Globus pallidus (tissue), 1 donor: ENCODE measurements around the gene NDUFA6.
"Not testable (repeated sequence)": the region's sequence is repeated elsewhere in the genome, so short reads cannot be mapped to it uniquely, and the experiment has no call there.

Experiments used
- DNase-seq: peaks from one replicate; pipeline ENCODE4 v3.0.0-alpha.2; 2015; ENCODE audit warnings: low spot score

The NDUFA6 gene

DNA sequence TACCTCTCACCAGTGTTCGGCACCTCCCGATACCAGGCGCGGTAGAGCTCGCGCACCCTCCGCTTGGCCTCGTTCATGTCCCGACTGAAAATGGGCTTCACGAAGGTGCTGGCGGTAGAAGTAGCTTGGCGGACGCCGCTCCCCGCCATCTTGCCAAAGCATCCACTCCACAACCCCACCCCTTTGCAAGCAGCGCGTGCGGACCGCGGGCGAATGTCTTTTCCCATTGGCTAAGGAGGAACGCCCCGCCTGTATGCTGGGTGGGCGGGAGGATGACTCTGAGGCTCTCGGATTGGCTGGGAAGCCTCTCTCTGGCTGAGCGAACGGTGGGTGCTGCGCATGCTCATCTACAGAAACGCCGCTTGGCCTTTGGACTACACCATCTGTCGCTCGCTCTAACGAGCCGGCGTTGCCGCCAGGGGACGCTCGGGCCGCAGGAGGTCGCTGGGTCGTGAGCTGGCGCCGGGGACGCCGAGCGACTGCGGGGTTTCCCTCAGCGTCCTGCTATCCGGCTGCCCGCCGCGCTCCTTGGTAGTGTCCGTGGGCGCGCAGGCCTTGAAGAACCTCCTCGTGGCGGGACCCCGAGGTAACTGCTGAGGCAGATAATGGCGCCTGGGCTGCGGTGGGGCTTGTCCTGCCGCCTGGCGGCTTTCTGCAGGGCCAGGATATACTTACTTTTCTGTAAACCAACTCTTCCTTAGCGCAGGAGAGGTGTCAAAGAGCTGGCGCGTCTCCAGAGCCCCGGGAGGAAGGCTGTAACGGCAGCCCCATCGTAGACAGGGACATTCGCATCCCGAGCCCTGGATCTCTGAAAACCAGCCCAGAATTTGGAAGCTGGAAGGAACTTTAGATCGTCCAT, at the start of gene NDUFA6:
Gene NDUFA6, minus strand, starts transcription at position 177 of the 859 bp plus-strand sequence. Its CDS starts 28 bp downstream, at position 149.
- peak; percentile 100 for DNase-seq

DNA sequence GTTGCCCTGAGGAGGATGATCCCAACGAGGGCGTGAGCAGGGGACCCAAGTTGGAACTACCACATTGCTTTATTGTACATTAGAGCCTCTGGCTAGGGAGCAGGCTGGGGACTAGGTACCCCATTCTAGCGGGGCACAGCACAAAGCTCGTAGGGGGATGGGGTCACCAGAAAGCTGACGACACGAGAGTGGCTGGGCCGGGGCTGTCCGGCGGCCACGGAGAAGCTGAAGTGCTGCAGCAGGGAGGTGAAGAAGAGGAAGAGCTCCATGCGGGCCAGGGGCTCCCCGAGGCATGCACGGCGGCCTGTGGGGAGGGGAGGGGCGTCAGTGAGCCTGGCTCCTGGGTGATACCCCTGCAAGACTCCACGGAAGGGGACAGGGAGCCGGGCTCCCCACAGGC, 49.6 kb upstream of the NDUFA6 start:
- not testable (repeated sequence) for DNase-seq

DNA sequence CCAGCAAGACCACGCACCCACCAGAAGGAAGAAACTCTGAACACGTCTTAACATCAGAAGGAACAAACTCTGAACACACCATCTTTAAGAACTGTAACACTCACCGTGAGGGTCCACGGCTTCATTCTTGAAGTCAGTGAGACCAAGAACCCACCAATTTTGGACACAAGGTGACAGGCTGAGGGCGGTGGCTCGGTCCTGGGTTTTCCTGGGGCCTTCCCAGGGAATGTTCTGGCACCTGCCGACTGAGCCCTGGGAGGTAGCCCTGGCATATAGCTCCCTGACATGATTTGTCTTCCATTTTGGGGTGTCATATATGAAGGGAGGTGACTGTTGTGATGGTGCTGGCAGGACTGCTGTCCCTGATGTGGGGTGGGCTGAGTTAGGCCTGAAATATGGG, 48.9 kb upstream of the NDUFA6 start:
- DNase-seq, result not testable (repeated sequence)

DNA sequence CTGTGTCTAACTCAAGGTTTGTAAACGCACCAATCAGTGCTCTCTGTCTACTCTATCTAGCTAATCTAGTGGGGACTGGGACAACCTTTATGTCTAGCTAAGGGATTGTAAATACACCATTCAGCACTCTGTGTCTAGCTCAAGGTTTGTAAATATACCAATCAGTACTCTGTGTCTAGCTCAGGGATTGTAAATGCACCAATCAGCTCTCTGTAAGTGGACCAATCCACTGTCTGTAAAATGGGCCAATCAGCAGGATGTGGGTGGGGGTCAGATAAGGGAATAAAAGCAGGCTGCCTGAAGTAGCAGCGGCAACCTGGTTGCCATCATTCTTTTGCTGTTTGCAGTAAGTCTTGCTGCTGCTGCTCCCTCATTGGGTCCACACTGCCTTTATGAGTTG, 48.4 kb upstream of the NDUFA6 start:
- no peak for DNase-seq

DNA sequence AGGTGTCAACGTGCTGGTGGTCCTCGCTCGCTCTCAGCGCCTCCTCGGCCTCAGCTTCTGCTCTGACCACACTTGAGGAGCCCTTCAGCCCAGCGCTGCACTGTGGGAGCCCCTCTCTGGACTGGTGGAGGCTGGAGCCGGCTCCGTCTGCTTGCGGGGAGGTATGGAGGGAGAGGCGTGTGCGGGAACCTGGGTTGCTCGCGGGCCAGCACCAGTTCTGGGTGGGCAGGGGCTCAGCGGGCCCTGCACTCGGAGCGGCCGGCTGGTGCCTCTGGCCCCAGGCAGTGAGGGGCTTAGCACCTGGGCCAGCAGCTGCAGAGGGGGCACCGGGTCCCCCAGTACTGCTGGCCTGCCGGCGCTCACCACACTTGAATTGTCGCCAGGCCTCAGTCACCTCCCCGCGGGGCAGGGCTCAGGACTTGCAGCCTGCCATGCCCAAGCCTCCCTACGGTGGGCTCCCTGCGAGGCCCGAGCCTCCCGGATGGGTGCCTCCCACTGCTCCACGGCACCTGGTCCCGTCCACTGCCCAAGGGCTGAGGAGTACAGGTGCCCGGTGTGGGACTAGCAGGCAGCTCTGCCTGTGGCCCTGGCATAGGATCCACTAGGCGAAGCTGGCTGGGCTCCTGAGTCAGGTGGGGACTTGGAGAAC, 47.7 kb upstream of the NDUFA6 start:
- no peak for DNase-seq

DNA sequence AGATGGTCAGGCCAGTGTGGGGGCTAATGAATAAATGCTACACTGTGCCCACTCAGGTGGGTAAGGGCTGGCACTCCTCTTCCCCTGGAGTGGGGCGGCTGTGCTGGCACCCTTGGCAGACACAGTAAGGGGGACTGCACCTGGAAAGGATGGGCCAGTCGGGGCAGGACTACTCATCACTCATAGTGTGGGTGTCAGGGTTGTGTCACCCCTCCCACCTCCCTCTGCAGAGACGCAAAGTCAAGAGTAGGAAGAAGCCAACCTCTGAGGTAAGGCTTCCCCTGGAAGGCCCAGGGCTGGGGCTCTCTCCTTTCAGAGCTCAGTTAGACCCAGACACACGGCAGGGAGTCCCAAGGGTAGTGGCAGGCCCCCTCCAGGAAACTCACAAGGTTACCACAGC, 45.1 kb upstream of the NDUFA6 start:
- not testable (repeated sequence) for DNase-seq

DNA sequence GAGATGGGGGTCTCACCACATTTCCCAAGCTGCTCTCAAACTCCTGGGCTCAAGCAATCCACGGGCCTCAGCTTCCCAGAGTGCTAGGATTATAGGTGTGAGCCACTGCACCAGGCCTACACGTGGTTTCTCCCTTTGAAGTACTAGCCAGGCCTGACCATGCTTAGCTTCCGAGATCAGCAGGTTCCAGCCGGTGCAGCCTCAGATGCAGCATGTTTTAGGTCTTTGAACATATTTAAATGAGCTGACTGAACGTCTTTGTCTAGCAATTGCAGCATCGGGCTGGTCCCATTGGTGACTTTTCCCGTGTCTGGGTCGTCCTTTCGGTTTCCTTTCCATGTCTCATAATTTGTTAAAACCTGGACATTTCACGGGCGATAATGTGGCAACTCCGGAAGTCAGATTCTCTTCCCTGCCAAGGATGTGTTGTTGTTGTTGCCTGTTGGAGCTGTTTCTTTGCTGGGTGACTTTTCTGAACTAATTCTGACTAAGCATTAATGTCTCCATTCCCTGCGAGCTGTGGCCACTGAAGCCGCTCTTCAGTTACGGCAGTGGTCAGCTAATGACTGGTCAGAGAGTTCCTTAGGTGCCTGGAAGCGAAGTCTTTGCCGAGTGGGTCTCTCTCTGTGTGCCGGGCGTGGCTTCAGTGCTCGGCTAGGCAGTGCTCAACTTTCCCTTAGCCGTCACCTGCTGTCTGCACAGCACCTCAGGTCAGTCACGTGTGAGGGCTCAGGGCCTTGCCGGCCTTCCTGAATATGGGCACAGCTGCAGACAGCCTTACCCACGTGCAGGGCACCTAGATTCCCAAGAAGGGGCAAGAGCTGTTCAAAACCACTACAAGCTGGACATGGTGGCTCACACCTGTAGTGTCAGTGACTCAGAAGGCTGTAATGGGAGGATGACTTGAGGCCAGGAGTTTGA, 43.8 kb upstream of the NDUFA6 start:
- no peak for DNase-seq

DNA sequence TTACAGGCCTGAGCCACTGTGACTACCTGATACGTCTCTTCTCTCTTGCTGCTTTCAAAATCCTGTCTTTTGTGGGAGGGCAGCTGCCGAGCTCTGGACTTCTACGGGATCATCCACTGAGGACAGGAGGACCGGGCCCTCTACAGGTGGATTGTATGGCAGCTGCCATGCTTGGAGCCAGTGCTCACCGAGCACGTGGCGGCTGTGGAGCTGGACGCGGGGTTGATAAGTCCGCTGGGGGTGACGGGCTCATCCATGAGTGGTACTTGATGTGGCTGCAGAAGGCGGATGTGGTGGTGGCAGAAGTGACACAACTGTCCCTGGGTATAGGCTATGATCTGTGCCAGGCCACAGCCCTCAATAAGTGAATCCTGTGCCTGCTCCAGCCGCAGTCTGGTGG, 41.9 kb upstream of the NDUFA6 start:
- DNase-seq, result no peak

DNA sequence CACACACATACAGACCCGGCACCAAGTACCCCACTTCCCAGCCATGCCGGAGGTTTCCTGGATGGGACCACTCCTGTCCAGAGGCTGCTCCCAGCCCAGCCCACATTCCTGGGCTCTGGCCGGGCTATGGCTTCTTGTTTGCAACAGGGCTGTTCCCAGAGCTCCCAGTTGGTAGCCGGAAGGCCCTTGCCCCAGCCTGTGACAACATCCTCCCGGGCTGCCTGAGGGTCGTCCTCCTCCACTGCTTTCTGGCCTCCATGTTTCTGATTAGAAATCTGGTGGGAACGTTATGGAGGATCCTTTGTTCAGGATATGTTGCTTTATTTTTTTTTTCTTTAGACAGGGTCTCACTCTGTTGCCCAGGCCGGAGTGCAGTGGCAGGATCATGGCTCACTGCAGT, 41.0 kb upstream of the NDUFA6 start:
- no peak for DNase-seq

DNA sequence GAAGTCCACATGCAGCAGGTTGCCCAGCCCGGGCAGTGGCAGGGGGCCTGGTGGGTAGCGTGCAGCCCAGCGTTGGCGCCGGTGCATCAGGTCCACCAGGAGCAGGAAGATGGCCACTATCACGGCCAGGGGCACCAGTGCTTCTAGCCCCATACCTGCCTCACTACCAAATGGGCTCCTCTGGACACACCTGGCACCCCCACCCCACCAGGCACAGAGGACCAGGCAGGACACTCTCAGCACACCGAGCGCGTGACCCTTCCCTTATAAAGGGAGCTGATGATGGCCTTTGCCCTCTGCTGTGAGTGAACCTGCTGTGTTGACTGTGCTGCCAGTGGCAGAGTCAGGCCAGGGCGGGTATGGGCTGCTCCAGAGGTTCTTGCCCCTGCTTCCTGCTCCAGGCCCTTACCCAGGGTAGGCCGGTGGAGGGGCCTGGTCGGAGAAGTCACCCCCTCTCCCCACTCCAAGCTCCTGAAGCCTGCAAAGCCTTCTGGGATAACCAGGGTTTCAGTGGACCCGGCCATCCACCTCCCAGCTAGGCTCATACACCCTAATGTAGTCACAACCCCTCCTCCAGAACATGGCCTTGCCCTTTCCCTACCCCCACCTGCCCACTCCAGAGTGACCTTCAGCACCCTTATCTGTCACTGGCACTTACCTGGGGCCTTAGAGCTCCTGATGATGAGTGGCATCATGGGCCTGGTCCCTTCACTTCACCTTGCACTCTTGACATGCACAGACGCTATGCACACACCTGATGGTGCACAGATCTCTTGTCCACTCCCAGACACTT, 40.3 kb upstream of the NDUFA6 start, which contains the start of gene CYP2D6:
Gene CYP2D6, minus strand, starts transcription at position 172 of the 793 bp plus-strand sequence. Its CDS starts 19 bp downstream, at position 153.
- DNase-seq, result not testable (repeated sequence)

DNA sequence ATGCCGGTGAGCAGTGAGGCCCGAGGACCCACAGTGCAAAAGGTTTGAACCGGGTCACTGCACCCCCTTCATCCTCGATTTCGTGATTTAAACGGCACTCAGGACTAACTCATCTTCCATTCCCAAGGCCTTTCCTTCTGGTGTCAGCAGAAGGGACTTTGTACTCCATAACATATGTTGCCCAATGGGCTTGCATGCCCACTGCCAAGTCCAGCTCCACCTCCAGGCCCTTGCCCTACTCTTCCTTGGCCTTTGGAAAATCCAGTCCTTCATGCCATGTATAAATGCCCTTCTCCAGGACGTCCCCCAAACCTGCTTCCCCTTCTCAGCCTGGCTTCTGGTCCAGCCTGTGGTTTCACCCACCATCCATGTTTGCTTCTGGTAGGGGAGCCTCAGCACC, 39.6 kb upstream of the NDUFA6 start:
- not testable (repeated sequence) for DNase-seq

DNA sequence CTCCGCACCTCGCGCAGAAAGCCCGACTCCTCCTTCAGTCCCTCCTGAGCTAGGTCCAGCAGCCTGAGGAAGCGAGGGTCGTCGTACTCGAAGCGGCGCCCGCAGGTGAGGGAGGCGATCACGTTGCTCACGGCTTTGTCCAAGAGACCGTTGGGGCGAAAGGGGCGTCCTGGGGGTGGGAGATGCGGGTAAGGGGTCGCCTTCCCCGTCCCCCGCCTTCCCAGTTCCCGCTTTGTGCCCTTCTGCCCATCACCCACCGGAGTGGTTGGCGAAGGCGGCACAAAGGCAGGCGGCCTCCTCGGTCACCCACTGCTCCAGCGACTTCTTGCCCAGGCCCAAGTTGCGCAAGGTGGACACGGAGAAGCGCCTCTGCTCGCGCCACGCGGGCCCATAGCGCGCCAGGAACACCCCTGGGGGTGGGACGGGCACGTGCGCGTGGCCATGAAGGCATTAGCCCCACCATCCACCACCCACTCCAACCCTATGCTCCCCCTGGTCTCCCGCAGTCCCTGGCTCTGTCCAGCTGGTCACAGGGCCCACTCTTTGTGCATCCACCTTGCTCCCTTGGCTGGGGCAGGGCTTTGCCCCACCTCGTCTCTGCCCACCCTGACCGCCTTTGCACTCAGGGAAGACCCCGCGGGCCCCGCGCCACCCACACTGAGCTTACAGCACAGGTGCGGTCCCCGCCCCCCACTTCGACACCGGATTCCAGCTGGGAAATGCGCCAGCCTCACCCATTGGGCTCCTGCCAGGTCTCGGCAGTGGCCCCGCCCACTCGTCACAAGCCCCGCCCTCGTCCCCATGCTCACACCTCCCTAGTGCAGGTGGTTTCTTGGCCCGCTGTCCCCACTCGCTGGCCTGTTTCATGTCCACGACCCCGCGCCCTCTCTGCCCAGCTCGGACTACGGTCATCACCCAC, 38.5 kb upstream of the NDUFA6 start:
- not testable (repeated sequence) for DNase-seq

DNA sequence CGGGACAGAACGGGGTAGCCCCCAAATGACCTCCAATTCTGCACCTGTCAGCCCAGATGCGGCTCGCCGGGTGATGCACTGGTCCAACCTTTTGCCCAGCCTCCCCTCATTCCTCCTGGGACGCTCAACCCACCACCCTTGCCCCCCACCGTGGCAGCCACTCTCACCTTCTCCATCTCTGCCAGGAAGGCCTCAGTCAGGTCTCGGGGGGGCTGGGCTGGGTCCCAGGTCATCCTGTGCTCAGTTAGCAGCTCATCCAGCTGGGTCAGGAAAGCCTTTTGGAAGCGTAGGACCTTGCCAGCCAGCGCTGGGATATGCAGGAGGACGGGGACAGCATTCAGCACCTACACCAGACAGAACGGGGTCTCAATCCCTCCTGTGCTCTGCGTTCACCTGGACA, 37.4 kb upstream of the NDUFA6 start:
- not testable (repeated sequence) for DNase-seq

DNA sequence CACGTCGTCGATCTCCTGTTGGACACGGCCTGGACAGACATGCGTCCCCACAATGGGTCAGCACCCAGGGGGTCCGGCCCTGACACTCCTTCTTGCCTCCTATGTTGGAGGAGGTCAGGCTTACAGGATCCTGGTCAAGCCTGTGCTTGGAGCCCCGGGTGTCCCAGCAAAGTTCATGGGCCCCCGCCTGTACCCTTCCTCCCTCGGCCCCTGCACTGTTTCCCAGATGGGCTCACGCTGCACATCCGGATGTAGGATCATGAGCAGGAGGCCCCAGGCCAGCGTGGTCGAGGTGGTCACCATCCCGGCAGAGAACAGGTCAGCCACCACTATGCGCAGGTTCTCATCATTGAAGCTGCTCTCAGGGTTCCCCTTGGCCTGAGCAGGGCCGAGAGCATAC, 37.0 kb upstream of the NDUFA6 start:
- no peak for DNase-seq

DNA sequence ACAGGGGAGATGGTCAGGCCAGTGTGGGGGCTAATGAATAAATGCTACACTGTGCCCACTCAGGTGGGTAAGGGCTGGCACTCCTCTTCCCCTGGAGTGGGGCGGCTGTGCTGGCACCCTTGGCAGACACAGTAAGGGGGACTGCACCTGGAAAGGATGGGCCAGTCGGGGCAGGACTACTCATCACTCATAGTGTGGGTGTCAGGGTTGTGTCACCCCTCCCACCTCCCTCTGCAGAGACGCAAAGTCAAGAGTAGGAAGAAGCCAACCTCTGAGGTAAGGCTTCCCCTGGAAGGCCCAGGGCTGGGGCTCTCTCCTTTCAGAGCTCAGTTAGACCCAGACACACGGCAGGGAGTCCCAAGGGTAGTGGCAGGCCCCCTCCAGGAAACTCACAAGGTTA, 33.0 kb upstream of the NDUFA6 start:
- not testable (repeated sequence) for DNase-seq

DNA sequence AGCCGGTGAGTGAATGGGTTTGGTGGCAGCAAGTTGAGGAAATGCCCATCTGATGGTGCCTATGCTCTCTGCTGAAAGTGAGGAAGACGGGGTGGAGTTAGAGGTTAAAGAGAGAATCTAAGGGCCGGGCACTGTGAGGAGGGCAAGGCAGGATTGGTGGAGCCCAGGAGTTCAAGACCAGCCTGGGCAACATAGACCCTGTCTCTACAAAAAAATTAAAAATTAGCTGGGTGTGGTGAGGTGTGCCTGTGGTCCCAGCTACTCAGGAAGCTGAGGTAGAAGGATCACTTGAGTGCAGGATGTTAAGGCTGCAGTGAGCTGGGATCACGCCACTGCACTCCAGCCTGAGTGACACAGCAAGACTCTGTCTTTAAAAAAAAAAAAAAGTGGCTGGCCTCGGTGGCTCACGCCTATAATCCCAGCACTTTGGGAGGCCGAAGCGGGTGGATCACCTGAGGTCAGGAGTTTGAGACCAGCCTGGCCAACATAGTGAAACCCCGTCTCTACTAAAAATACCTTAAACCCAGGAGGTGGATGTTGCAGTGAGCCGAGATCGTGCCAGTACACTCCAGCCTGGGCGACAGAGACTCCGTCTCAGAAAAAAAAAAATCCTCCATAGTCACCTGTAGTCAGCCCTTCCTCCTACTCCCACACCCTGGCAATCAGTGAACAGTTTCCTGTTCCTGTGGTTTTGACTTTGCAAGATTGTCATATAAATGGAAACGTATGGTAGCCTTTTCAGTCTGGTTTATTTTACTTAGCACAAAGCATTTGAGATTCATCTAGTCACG, 29.9 kb upstream of the NDUFA6 start:
- not testable (repeated sequence) for DNase-seq

DNA sequence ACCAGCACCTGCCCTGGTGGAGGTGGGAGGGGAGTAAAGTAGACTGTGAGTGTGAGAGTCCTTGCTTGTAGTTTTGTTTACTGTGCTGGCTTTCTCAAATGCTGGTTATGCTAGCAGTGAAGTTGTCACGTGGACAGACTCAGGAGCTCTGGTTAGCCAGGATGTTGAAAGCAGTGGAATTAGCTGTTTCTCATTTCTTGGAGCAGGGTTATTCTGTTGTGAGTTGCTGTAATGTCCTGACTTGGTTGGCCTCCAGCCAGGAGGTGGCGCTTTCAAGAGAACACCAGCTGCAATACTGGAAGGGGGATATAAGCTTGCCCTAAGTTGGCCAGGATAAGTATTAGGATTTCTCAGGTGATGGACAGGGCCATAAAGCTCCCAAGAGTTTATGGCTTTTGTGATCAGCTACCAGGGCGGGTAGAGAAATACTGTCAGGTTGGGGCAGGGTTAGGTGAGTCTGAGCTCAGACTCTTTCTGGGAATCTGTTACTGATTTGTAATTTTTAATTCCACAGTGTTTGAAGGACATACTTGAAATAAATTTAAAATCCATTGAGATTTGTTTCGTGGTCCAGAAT, 26.4 kb upstream of the NDUFA6 start:
- no peak for DNase-seq

DNA sequence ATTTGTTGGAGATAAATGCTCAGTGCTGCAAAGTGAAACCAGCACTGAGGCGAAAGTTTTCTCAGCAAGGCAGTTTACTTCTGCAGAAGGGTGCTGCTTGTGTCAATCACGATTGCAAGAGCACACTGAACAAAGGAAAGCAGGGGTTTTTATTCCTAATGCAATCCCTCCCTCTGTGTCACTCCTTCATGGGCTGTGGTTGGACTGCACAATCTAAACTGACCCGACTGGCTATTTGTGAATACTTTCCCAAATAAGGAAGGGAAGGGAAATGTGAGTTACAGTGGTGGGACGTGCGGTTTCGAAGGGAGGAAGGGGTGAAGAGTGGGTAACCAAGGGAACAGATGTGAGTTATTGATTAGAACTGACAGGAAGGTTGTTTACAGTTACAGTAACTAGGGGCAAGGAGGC, 24.9 kb upstream of the NDUFA6 start:
- not testable (repeated sequence) for DNase-seq

DNA sequence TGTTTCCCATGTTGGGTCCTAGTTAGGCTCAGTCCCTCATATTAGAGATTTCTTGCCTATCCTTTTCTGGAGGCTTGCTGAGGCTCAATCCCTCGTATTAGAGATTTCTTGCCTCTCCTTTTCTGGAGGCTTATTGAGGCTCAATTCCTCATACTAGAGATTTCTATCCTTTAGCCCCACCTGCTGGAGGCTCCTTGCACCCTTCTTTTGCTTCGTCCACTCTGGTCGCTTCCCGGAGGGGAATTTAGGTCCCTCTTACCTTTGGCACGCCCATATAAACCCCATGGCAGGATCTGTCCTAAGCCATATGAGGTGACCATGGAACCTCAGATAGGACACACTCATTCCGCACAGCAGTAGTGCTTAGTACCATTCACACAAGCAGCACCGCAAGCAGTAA, 24.1 kb upstream of the NDUFA6 start:
- DNase-seq, result peak; percentile 27
